Gastroesophageal sphincter (tissue), 4 donors: ENCODE measurements around the gene IFI30. TPM values are rescaled to one million over a fixed set of nuclear protein-coding genes. Genes with fewer than 3 reads are reported as not detected.
A peak's percentile ranks its signal among the peaks of the same experiment; 100 is the strongest.
"Not testable (repeated sequence)": the region's sequence is repeated elsewhere in the genome, so short reads cannot be mapped to it uniquely, and the experiment has no call there.

ENCODE experiments used
- ATAC-seq: fragments of 150-250 bp; one replicate; pipeline ENCODE4 v1.9.1; 2016; ENCODE audit warnings: mild to moderate bottlenecking, moderate library complexity
- H3K27ac ChIP-seq, 4 donors: fragments of 200-600 bp; sonication (generic) in 3 of 4; 1 replicate in 3 of 4; 2 replicates in 1 of 4; pipeline ENCODE4 v1.5.1; 2016 to 2019
- H3K27me3 ChIP-seq: fragments of 200-600 bp; sonication (generic); one replicate; pipeline ENCODE4 v1.5.1; 2019
- H3K36me3 ChIP-seq, 2 donors: fragments of 200-600 bp; sonication (generic); one replicate each; pipeline ENCODE4 v1.5.1; 2019; ENCODE audit warnings: control low read depth in 1 of 2
- H3K4me1 ChIP-seq, 3 donors: fragments of 200-600 bp; sonication (generic); 1 replicate in 2 of 3; 2 replicates in 1 of 3; pipeline ENCODE4 v1.5.1; 2016 to 2019; ENCODE audit warnings: control low read depth in 2 of 3
- H3K4me3 ChIP-seq, 2 donors: fragments of 200-600 bp; sonication (generic); one replicate each; pipeline ENCODE4 v1.5.1; 2019; ENCODE audit warnings: mild to moderate bottlenecking in 1 of 2, moderate library complexity in 1 of 2
- H3K9me3 ChIP-seq, 3 donors: fragments of 200-600 bp; sonication (generic); one replicate each; pipeline ENCODE4 v1.5.1; 2017 to 2019; ENCODE audit warnings: control low read depth in 2 of 3
- CTCF ChIP-seq, 4 experiments: fragments of 200-600 bp in 2 of 4; fragments of 450-650 bp in 2 of 4; sonication (generic) in 1 of 4; IDR thresholded peaks; one replicate each; pipeline ENCODE4 v1.5.1; 2017 to 2019; ENCODE audit warnings: antibody characterized with exemption in 4 of 4, mild to moderate bottlenecking in 2 of 4, moderate library complexity in 2 of 4
- EP300 ChIP-seq: sonication (generic); formaldehyde crosslinking; IDR thresholded peaks from one replicate; pipeline ENCODE4 v1.6.1; 2017; ENCODE audit warnings: antibody characterized with exemption, mild to moderate bottlenecking
- POLR2A ChIP-seq, 2 donors: fragments of 450-650 bp; IDR thresholded peaks; one replicate each; pipeline ENCODE4 v1.6.1; 2017; ENCODE audit warnings: antibody characterized with exemption in 2 of 2, mild to moderate bottlenecking in 2 of 2, moderate library complexity in 1 of 2
- POLR2AphosphoS5 ChIP-seq: sonication (generic); formaldehyde crosslinking; IDR thresholded peaks from one replicate; pipeline ENCODE4 v1.6.1; 2017; ENCODE audit warnings: antibody characterized with exemption
- WGBS, 2 donors: methylation state at CpG; one replicate each; pipeline ENCODE4 v1.1.5; 2018; ENCODE audit warnings: low coverage in 1 of 2; 5-methylcytosine and 5-hydroxymethylcytosine counted together
- total RNA-seq, 4 donors: library from RNA; depleted of rRNA; stranded (reverse); fragments of >200 nt; gene quantifications; one replicate each; pipeline ENCODE4 v1.1.0, GENCODE V29; 2016

IFI30 gene
- total RNA-seq, 4 donors from 2014 or later, result 4.4 to 79.6 (median 40.8) TPM

GRCh38 chr19:18204394-18205199, 31.0 kb downstream of the IFI30 start:
- peak; percentile 38 for ATAC-seq
- no peak for TF ChIP-seq EP300
- peak in 1 of 2 donors; percentile 40 for TF ChIP-seq POLR2A (IDR thresholded peaks at IDR 0.05)
- Histone ChIP-seq H3K36me3 (peaks cover 0 to 25% of the 10 kb centered on the region in 2 donors), H3K4me1 (peaks cover 0 to 49% (median 16%) of the 10 kb centered on the region in 3 donors), H3K9me3 (no peaks in the 10 kb centered on the region), H3K27ac (peak overlapping the region; percentile 94 to 99 (median 96)), H3K4me3 (peak overlapping the region; percentile 64 to 77), H3K27me3 (peaks cover 10% of the 10 kb centered on the region)
- WGBS, 2 donors, result 0 to 2% methylated on average over 9 to 14 of the region's 22 CpGs

GRCh38 chr19:18205200-18205892, 31.7 kb downstream of the IFI30 start:
- Histone ChIP-seq H3K4me3 (peak overlapping the region; percentile 64 to 77), H3K36me3 (peaks cover 0 to 18% of the 10 kb centered on the region in 2 donors), H3K9me3 (no peaks in the 10 kb centered on the region), H3K27ac (peak overlapping the region; percentile 94 to 99 (median 96)), H3K4me1 (peaks cover 0 to 49% (median 16%) of the 10 kb centered on the region in 3 donors), H3K27me3 (peaks cover 10% of the 10 kb centered on the region)
- WGBS, 2 donors, result 9% methylated on average over 14 of the region's 36 CpGs; no CpG with 5 or more reads in 1 of the 2 donors
- ATAC-seq, result peak; percentile 25
- peak; percentile 57 for TF ChIP-seq POLR2AphosphoS5
- peak in 1 of 2 donors; percentile 33 for TF ChIP-seq POLR2A (IDR thresholded peaks at IDR 0.05)
- TF ChIP-seq EP300, result no peak
- peak in 1 of 4 experiments; percentile 17 for TF ChIP-seq CTCF (IDR thresholded peaks at IDR 0.05)

- Histone ChIP-seq H3K4me3 (peak overlapping the region in 1 of 2 donors; percentile 77), H3K27ac (peak overlapping the region in 3 of 4 donors; percentile 94 to 98 (median 95))
- 79 to 84% methylated on average over 9 to 10 of the region's 12 CpGs for WGBS, 2 donors
These were observed 32.4 kb downstream of the IFI30 start for GRCh38 chr19:18206018-18206417.

GRCh38 chr19:18208098-18208951, 34.7 kb downstream of the IFI30 start:
- Histone ChIP-seq H3K4me1 (peaks cover 0 to 34% (median 8%) of the 10 kb centered on the region in 3 donors), H3K4me3 (no peak overlapping the region), H3K36me3 (no peaks in the 10 kb centered on the region), H3K27me3 (peaks cover 26% of the 10 kb centered on the region), H3K9me3 (no peaks in the 10 kb centered on the region), H3K27ac (peak overlapping the region in 3 of 4 donors; percentile 8 to 59 (median 18))
- TF ChIP-seq EP300 (no peak), POLR2A (IDR thresholded peaks at IDR 0.05) (no peak), CTCF (IDR thresholded peaks at IDR 0.05) (peak in 3 of 4 experiments; percentile 35 to 87 (median 45)), POLR2AphosphoS5 (peak; percentile 50)
- WGBS, 2 donors, result 11 to 21% methylated on average over 8 to 15 of the region's 32 CpGs
- no peak for ATAC-seq

More at GRCh38 chr19:18206018-18206417, 32.4 kb downstream of the IFI30 start:
- no peak for TF ChIP-seq CTCF (IDR thresholded peaks at IDR 0.05)
- TF ChIP-seq POLR2AphosphoS5, result no peak
- TF ChIP-seq EP300, result no peak
- TF ChIP-seq POLR2A (IDR thresholded peaks at IDR 0.05), result no peak
- H3K36me3 ChIP-seq, result peaks cover 0 to 12% of the 10 kb centered on the region in 2 donors
- no peaks in the 10 kb centered on the region for H3K9me3 ChIP-seq
- no peak for ATAC-seq
- peaks cover 11% of the 10 kb centered on the region for H3K27me3 ChIP-seq
- peaks cover 0 to 49% (median 16%) of the 10 kb centered on the region in 3 donors for H3K4me1 ChIP-seq

- WGBS, 2 donors, result 88 to 95% methylated on average over 3 to 4 of the region's 5 CpGs
- not testable (repeated sequence) for ATAC-seq, H3K9me3 ChIP-seq, H3K4me3 ChIP-seq, H3K27ac ChIP-seq, H3K36me3 ChIP-seq
- H3K4me1 ChIP-seq, result peaks cover 0 to 28% (median 8%) of the 10 kb centered on the region in 3 donors
- H3K27me3 ChIP-seq, result peaks cover 28% of the 10 kb centered on the region
These were observed 36.3 kb downstream of the IFI30 start for GRCh38 chr19:18209912-18210311.
